Fibroblast of pulmonary artery (primary cell): ENCODE measurements around the gene SEL1L2.
A peak's percentile ranks its signal among the peaks of the same experiment; 100 is the strongest.
"Not testable (repeated sequence)": the region's sequence is repeated elsewhere in the genome, so short reads cannot be mapped to it uniquely, and the experiment has no call there.

ENCODE experiments used
- DNase-seq: peaks from one replicate; pipeline ENCODE4 v3.0.0-alpha.2; 2010; ENCODE audit warnings: low read depth
- H3K4me3 ChIP-seq: replicated peaks from 2 replicates; pipeline ENCODE4 v1.5.1; 2011; ENCODE audit warnings: low read depth, mild to moderate bottlenecking, control low read depth, low read length, moderate library complexity
- TF ChIP-seq, protein P1 (sequence below): IDR thresholded peaks from 2 replicates; pipeline ENCODE4 v1.5.1; 2011; ENCODE audit warnings: mild to moderate bottlenecking, control low read depth, low read length, inconsistent platforms; ENCODE audit errors: missing control alignments

Gene SEL1L2

DNA sequence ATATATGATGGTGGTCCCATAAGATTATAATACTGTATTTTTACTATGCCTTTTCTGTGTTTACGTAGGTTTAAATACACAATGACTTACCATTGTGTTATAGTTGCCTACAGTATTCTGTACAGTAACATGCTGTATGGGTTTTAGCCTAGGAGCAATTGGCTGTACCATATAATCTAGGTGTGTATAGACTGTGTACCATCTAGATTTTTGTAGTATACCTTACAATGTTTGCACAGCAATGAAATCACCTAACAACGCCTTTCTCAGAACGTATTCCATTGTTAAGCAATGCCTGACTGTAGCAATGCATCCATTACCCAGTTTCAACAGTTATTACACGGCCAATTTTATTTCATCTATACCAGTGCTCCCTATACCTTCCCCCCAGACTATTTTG lies 15.6 kb upstream of the SEL1L2 start:
- TF ChIP-seq, protein P1, sequence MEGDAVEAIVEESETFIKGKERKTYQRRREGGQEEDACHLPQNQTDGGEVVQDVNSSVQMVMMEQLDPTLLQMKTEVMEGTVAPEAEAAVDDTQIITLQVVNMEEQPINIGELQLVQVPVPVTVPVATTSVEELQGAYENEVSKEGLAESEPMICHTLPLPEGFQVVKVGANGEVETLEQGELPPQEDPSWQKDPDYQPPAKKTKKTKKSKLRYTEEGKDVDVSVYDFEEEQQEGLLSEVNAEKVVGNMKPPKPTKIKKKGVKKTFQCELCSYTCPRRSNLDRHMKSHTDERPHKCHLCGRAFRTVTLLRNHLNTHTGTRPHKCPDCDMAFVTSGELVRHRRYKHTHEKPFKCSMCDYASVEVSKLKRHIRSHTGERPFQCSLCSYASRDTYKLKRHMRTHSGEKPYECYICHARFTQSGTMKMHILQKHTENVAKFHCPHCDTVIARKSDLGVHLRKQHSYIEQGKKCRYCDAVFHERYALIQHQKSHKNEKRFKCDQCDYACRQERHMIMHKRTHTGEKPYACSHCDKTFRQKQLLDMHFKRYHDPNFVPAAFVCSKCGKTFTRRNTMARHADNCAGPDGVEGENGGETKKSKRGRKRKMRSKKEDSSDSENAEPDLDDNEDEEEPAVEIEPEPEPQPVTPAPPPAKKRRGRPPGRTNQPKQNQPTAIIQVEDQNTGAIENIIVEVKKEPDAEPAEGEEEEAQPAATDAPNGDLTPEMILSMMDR = no peak
- DNase-seq = no peak

DNA sequence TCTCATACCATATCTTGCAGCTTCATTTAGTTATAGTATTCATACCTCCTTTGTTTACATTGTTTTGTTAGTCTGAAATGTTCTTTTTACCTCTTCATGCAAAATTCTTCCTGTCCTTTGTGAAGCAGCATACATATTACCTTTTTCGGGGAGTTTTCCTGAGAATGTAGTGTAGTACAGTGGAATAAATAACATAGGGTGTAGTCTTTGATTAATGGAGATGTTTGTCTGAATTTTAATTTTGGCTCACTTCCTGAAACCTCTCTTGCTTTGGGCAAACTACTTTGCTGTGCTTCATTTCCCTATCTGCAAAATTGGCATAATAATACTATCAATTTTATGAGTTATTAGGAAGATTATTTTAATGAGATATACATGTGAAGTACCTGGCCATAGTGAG lies 10.5 kb upstream of the SEL1L2 start:
- no peak for DNase-seq
- TF ChIP-seq, protein P1 = no peak
- no peak overlapping the region for H3K4me3 ChIP-seq

More for the DNA sequence above, 15.6 kb upstream of the SEL1L2 start:
- no peak overlapping the region for H3K4me3 ChIP-seq

DNA sequence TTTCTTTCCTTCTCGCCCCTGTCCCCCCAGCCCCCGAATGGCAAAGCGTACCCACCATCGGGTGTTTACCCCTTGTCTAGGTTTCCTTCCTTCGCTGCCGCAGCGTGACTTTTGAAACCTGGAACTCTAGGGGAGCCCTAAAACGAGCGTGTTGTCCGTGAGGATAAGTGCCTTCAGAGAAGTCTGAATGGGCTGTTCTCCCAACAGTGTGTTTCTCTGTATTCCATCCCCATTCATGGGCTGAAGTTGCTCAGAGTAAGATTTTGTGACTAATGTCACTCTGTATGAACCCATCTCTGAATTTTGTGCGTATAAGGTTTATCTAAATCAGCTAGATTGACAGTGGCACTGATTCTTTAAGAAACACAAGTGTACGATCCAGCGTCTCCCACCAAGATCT lies 5.9 kb upstream of the SEL1L2 start:
- no peak for DNase-seq
- TF ChIP-seq, protein P1 = no peak
- peak overlapping the region; percentile 50 for H3K4me3 ChIP-seq

DNA sequence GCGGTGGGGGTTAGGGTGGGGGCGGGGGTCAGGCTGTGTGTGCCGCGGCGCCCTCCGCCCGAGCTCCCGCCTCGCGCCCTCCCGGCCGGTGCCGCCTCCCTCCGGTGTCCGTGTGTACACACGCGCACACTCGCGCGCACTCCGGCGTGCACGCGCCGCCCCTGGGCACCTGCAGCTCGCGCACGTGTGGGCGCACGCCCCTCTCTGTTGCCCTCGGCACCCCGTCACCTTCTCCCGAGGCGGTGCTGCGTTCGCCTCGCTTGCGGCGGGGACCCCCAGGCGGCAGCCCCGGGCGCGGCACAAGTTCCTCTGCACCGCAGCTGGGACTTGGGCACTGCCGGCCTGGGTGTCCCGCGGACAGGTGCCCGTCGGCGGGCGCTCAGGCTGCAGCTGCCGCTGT lies 5.4 kb upstream of the SEL1L2 start:
- DNase-seq = no peak
- peak overlapping the region; percentile 50 for H3K4me3 ChIP-seq

DNA sequence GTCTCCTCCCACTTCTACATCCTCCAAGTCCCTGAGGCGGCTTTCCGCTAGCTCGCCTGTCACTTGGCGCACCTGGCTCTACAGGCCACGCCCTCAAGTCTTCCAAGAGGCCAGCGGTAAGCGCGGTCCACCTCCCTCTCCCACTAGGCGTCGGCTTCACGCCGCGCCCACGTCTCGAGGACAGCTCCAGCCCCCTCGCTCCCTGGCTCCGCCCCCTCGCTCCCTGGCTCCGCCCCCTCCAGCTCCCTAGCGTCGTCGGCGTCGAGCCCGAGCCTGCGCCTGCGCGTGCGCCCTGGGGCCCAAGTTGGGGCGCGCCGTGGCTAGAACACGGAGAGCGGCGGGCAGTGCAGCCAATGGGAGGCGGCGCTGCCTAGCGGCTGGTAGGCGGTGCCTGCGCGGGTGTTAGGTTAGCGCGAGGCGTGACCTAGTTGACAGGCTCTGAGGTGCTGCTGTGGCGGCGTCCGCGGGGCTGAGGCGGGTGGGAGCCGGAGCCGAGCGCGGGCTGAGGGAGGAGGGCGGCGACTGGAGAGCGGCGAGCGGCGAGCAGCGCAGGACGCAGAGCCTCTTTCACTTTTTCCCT lies 4.8 kb upstream of the SEL1L2 start, which contains the start of gene MACROD2:
Gene MACROD2 (plus strand): TSS at position 431 of the 580 bp plus-strand sequence.
- TF ChIP-seq, protein P1 = no peak
- peak within 1 kb of the TSS; percentile 50 for H3K4me3 ChIP-seq
- DNase-seq = peak; percentile 73

More for the DNA sequence above, 5.4 kb upstream of the SEL1L2 start:
- TF ChIP-seq, protein P1 = no peak

DNA sequence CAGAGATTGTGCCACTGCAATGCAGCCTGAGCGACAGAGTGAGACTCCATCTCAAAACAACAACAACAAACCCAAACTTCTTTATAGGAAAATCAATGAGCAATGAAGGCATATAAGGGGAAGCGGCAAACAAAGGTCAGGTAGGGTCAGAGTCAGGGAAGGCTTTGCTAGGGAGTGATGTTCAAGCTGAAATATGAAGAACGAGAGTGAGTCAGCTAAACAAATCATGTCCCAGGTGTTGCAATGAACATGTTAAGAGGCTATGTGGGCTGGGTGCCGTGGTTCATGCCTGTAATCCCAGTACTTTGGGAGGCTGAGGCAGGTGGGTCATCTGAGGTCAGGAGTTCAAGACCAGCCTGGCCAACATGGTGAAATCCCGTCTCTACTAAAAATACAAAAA lies 1.5 kb upstream of the SEL1L2 start:
- not testable (repeated sequence) for DNase-seq, H3K4me3 ChIP-seq

DNA sequence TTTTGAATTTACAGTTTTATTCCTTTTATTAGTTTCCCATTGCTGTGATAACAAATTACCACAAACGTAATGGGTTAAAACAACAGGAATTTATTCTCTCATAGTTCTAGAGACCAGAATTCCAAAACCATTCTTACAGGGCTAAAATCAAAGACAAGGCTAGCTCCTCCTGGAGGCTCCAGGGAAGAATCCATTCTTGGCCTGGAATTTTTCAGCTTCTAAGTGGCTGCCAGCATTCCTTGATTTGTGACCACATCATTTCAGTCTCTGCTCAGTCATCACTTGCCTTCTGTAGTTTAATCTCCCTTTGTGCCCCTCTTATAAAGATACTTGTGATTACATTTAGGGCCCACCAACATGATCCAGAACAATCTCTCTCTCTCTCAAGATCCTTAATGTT lies 897 bp upstream of the SEL1L2 start:
- TF ChIP-seq, protein P1 = no peak
- no peak for DNase-seq
- no peak overlapping the region for H3K4me3 ChIP-seq
